Thymus (tissue), 11 donors: ENCODE results near the gene RAPGEF1. TPM values are rescaled to one million over a fixed set of nuclear protein-coding genes. Genes with fewer than 3 reads are reported as not detected.

Experiments used
- DNase-seq, 9 donors: peaks; one replicate each; pipeline ENCODE4 v3.0.0-alpha.2; 2013; ENCODE audit warnings: low spot score in 9 of 9, low read depth in 6 of 9, missing footprints in 1 of 9
- H3K27ac ChIP-seq, 2 donors: one replicate each; pipeline ENCODE4 v1.5.1; 2013; ENCODE audit warnings: control low read depth in 1 of 2, low read depth in 1 of 2, low read length in 1 of 2, mild to moderate bottlenecking in 1 of 2, moderate library complexity in 1 of 2
- H3K27me3 ChIP-seq, 2 donors: one replicate each; pipeline ENCODE4 v1.5.1; 2013; ENCODE audit warnings: low read length in 1 of 2; ENCODE audit not compliant: control insufficient read depth in 2 of 2, insufficient read depth in 1 of 2
- H3K36me3 ChIP-seq, 2 donors: one replicate each; pipeline ENCODE4 v1.5.1; 2013; ENCODE audit warnings: low read length in 1 of 2, mild to moderate bottlenecking in 1 of 2, moderate library complexity in 1 of 2; ENCODE audit not compliant: control insufficient read depth in 2 of 2, insufficient read depth in 2 of 2
- H3K4me1 ChIP-seq, 2 donors: one replicate each; pipeline ENCODE4 v1.5.1; 2013; ENCODE audit warnings: low read length in 2 of 2; ENCODE audit not compliant: control insufficient read depth in 2 of 2, insufficient read depth in 2 of 2
- H3K4me3 ChIP-seq, 2 donors: one replicate each; pipeline ENCODE4 v1.5.1; 2013; ENCODE audit warnings: low read length in 2 of 2, control low read depth in 1 of 2, mild to moderate bottlenecking in 1 of 2
- H3K9me3 ChIP-seq, 2 donors: one replicate each; pipeline ENCODE4 v1.5.1; 2013; ENCODE audit warnings: low read length in 1 of 2, mild to moderate bottlenecking in 1 of 2; ENCODE audit not compliant: control insufficient read depth in 2 of 2, insufficient read depth in 1 of 2
- WGBS: extraction: QIAGEN DNeasy Blood & Tissue Kit; methylation state at CpG from one replicate; pipeline ENCODE4 v1.1.7; 2013; 5-methylcytosine and 5-hydroxymethylcytosine counted together
- polyA plus RNA-seq: library from polyadenylated mRNA; stranded (reverse); fragments of 200-250 nt; gene quantifications from one replicate; pipeline ENCODE4 v1.2.3, GENCODE V29; 2013
- total RNA-seq: library from RNA; stranded (reverse); fragments of 120-200 nt; gene quantifications from one replicate; pipeline ENCODE4 v1.2.4, GENCODE V29; 2013
- donor health status: healthy.

Gene RAPGEF1
- total and polyA plus RNA-seq, 2 donors: 21.6 to 25.9 TPM

DNA sequence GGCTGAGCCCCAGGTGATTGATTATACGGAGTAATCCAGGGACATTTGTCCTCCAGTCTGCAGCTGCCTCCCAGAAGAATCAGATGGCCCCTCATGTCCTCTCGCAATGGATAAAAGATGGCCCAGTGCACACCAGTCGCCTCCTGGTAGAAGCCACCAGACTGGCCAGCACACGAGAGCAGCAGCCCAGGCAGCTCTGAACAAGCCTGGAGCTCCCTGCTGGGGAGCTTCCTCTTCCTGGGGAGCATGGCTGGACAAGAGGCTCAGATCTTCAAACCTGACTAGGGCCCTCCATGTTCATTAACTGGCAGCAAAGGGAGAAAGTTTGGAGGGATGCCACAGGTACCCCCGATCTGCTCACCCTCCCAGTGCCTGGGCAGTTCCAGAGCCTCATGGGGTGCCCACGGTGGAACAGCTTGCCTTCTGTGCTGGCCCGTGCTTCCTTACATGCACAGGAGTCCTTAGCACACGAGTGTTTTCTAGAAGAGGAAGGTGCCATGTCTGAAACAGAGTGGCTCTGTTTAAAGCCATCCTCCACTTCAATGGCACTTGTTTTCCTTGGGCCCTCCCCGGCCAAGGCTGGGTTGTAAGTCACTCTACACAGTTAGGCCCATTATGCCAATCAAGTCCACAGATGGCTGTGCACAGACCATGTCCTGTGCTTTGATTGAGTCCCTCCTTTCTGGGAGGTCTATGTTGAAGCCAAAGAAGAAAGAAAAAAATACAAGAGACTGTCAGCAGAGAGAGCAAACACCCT is 118.9 kb downstream of the RAPGEF1 start:
- Histone ChIP-seq H3K4me1 (peaks cover 0 to 25% of the 10 kb centered on the region in 2 donors), H3K4me3 (no peak overlapping the region), H3K36me3 (peaks cover 78 to 83% of the 10 kb centered on the region in 2 donors), H3K27ac (peak overlapping the region; percentile 39 to 43), H3K9me3 (peaks cover 0 to 2% of the 10 kb centered on the region in 2 donors), H3K27me3 (no peaks in the 10 kb centered on the region)
- WGBS: 97% methylated on average over 9 of the region's 9 CpGs
- DNase-seq: no peak

DNA sequence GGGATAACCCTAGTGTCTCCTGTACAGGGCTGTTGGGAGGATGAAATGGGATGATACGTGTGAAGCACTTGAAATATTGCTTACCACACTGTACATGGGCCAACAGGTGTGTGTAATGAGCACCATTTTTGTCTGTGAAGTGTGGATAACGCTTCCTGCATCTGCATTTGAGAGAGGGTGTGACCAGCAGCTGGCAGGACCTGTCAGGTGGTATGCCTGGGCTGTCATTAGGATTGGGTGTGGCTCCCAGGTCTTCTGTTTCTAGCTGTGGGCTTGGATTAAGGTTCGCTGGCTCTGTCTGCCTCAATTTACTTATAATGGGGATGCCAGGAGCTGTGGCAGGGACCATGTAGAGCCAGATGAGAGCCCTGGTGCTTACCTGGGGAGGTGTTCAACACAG is 120.2 kb downstream of the RAPGEF1 start:
- Histone ChIP-seq H3K36me3 (peaks cover 73 to 79% of the 10 kb centered on the region in 2 donors), H3K9me3 (peaks cover 0 to 2% of the 10 kb centered on the region in 2 donors), H3K27ac (no peak overlapping the region), H3K4me1 (peaks cover 0 to 19% of the 10 kb centered on the region in 2 donors), H3K27me3 (no peaks in the 10 kb centered on the region), H3K4me3 (no peak overlapping the region)
- DNase-seq: no peak
- 97% methylated on average over 3 of the region's 3 CpGs for whole genome bisulfite sequencing

DNA sequence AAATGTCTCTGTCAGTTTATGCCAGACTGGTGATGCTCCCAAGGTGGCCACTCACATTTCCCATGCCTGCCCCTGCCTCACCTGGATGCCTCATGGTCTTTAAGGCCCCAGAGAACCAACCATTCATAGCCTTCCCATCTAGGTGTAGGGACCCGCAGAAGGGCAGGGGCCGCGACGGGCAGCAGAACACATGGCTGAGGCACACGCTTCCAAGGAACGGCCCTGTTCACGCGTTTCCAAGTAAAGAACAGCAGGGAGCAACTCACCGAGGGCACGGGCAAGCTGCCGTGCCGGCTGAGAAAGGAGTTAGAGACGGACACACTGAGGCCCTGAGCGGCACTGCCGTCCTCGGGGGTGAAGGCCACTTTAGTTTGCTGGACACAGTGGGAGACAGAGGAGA is 121.1 kb downstream of the RAPGEF1 start:
- peaks cover 73 to 75% of the 10 kb centered on the region in 2 donors for H3K36me3 ChIP-seq
- H3K4me3 ChIP-seq: no peak overlapping the region
- H3K27ac ChIP-seq: no peak overlapping the region
- peaks cover 0 to 19% of the 10 kb centered on the region in 2 donors for H3K4me1 ChIP-seq
- H3K9me3 ChIP-seq: peaks cover 0 to 2% of the 10 kb centered on the region in 2 donors
- 98% methylated on average over 16 of the region's 16 CpGs for WGBS
- no peak for DNase-seq
- H3K27me3 ChIP-seq: no peaks in the 10 kb centered on the region

DNA sequence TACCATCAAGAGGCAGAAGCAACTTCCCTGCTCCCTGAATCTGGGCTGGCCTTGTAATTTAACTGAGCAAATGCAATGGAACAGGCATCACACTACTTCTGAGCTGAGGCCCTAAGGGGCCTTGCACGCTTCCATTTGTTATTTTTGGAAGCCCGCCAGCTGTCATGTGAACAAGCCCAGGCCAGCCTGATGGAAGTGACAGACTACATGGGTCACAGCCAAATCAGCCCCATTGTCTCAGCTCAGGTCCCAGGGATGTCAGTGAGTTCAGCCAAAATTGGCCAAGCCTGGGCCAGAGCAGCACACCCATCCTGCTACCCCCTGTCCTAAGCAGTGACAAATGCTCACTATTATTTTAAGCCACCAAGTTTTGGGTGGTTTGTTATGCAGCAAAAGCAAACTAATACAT is 121.8 kb downstream of the RAPGEF1 start:
- H3K27me3 ChIP-seq: no peaks in the 10 kb centered on the region
- no peak overlapping the region for H3K27ac ChIP-seq
- peaks cover 0 to 2% of the 10 kb centered on the region in 2 donors for H3K9me3 ChIP-seq
- H3K36me3 ChIP-seq: peaks cover 70 to 75% of the 10 kb centered on the region in 2 donors
- DNase-seq: no peak
- peaks cover 0 to 19% of the 10 kb centered on the region in 2 donors for H3K4me1 ChIP-seq
- 96% methylated on average over 2 of the region's 2 CpGs for whole genome bisulfite sequencing
- H3K4me3 ChIP-seq: no peak overlapping the region

DNA sequence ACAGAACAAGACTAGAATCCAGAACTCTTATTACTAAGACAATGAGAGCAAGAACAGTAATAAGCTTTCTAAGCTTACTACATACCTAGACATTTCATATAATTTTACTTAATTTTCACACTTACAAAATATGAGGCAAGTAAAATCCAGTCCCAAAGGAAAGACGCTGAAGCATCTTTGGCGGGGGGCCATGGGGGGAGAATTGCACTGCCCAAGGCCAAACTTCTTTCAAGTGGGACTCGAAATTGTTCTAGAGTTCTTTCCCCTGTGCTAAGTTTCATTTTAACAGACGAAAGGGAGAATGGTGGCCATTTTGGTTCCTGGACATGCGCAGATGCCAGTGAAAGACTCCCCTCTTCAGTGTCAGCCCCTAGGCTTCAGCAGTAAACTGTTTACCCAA is 122.3 kb downstream of the RAPGEF1 start:
- Histone ChIP-seq H3K4me3 (no peak overlapping the region), H3K9me3 (peaks cover 0 to 2% of the 10 kb centered on the region in 2 donors), H3K27ac (no peak overlapping the region), H3K4me1 (peaks cover 0 to 19% of the 10 kb centered on the region in 2 donors), H3K36me3 (peaks cover 75 to 77% of the 10 kb centered on the region in 2 donors), H3K27me3 (no peaks in the 10 kb centered on the region)
- WGBS: 95% methylated on average over 5 of the region's 5 CpGs
- DNase-seq: no peak

DNA sequence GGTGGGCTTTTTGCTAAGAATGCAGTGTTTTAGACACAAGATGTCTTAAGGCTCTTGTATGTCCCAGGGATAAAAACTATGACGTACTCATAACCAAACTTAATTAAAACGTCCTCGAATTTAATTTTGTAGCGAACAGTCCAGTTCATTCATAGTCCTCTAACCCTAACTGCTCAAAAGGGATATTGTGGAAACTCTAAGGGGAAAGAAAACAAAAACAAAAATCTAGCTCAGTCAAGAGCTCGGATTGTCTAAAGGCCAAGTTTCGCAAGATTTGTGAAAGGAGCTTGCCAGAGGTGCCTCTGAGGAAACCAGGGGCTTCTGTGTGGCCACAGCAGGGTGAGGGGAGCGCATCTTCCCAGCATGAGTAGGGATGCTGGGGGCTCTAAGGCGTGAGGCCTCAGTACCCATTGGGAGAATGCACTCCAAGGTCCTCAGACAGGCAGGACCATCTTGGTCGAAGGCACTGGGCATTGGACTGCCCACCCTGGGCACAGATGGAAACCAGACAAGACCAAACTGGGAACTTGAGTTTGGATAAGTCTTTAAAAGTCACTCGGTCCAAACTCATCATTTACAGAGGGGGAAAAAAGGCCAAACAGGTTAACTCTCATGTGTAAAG is 122.8 kb downstream of the RAPGEF1 start:
- Histone ChIP-seq H3K4me3 (no peak overlapping the region), H3K27me3 (no peaks in the 10 kb centered on the region), H3K36me3 (peaks cover 75 to 76% of the 10 kb centered on the region in 2 donors), H3K9me3 (peaks cover 0 to 2% of the 10 kb centered on the region in 2 donors), H3K27ac (no peak overlapping the region), H3K4me1 (peaks cover 0 to 16% of the 10 kb centered on the region in 2 donors)
- 88% methylated on average over 10 of the region's 10 CpGs for WGBS
- no peak for DNase-seq

DNA sequence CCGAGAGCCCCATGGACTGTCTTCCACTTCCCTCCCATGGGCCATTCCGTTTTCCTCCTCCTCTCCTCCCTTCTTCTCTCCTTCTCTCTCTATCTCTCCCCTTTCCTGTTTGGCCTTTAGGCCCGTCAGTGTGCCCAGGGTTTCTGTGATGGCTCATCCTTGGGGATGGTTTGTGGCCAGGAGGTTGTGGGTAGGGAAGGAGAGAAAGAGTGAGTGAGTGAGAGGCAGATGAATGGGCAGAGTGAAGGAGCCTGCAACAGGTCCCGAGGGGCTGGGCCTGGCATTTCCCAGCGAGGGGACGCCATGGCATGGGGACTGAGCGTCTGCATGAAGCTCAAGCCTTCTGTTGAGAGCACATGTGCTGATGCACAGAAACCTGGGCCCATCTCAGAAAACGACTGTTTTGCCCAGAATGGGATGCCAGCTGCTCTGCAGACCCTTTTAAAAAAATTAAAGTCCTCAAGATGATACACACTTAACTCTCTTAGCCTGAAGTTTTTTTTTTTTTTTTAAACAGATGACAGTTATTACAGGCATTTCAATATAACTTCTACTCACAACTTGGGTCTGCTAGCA is 125.4 kb downstream of the RAPGEF1 start:
- Histone ChIP-seq H3K4me3 (no peak overlapping the region), H3K27me3 (no peaks in the 10 kb centered on the region), H3K4me1 (peaks cover 0 to 13% of the 10 kb centered on the region in 2 donors), H3K36me3 (peaks cover 56 to 65% of the 10 kb centered on the region in 2 donors), H3K9me3 (peaks cover 0 to 2% of the 10 kb centered on the region in 2 donors), H3K27ac (no peak overlapping the region)
- DNase-seq: no peak
- WGBS: over 99% methylated on average over 8 of the region's 8 CpGs

DNA sequence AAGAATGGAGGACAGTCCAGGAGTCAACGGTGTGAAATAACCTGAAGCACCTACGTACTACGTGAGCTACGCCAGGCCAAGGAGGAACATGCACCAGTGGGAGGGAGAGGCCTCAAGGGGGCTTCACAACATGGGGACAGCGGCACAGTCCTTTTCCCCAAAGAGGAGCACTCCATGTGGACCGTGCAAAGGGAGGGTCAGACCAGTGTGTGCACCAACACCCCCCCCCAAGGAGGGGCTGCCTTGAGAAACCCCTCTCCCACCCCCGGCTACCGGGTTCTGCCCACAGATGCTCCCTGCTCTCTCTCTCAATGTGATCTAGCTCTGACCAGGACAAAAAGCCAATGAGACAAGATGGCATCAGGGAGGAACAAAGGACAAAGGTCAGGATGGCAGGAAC is 126.0 kb downstream of the RAPGEF1 start:
- WGBS: 96% methylated on average over 8 of the region's 8 CpGs
- peaks cover 0 to 13% of the 10 kb centered on the region in 2 donors for H3K4me1 ChIP-seq
- H3K36me3 ChIP-seq: peaks cover 56 to 65% of the 10 kb centered on the region in 2 donors
- no peak for DNase-seq
- peaks cover 0 to 2% of the 10 kb centered on the region in 2 donors for H3K9me3 ChIP-seq
- no peak overlapping the region for H3K27ac ChIP-seq
- H3K27me3 ChIP-seq: no peaks in the 10 kb centered on the region
- H3K4me3 ChIP-seq: no peak overlapping the region

DNA sequence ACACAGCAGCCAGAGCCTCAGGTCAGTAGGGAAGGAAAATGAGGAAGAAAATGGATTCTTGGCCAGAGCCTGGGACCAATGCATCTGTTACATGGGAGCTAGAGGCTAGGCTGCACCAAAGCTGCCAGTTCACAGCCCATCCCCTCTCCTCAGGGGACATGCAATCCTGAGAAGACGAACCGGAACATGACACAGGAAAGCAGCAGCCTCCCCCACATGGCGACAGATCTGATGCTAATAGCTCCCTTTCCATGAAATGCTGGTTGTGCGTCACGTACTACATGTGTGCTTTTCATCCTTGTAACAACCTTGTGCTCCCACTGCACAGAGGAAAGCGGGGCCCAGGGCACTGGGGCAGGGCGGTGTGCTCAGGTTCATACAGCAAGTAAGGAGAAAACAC is 127.0 kb downstream of the RAPGEF1 start:
- WGBS: 98% methylated on average over 7 of the region's 7 CpGs
- no peaks in the 10 kb centered on the region for H3K27me3 ChIP-seq
- no peak overlapping the region for H3K4me3 ChIP-seq
- no peak for DNase-seq
- H3K27ac ChIP-seq: no peak overlapping the region
- peaks cover 0 to 14% of the 10 kb centered on the region in 2 donors for H3K4me1 ChIP-seq
- no peaks in the 10 kb centered on the region for H3K9me3 ChIP-seq
- H3K36me3 ChIP-seq: peaks cover 56 to 67% of the 10 kb centered on the region in 2 donors
